HEK293 (cell line): ENCODE results near the gene TVP23C.

ENCODE experiments used
- CTCF ChIA-PET: fragments of 350-600 bp; formaldehyde crosslinking; extraction: SDS; loops from one replicate; lab custom pipeline; 2021; ENCODE audit warnings: antibody characterized with exemption; lab: Yijun Ruan, JAX
- POLR2A ChIA-PET: fragments of 300-600 bp; formaldehyde crosslinking; extraction: SDS; loops from one replicate; lab custom pipeline; 2020; ENCODE audit warnings: antibody characterized with exemption, inconsistent platforms; lab: Yijun Ruan, JAX
- H3K27ac ChIP-seq: fragments of 200-500 bp; sonication (Bioruptor generic); 2 replicates; pipeline ENCODE4 v1.5.1; 2014; ENCODE audit warnings: low read depth, low read length, control low read depth, inconsistent platforms; ENCODE audit errors: extremely low read depth
- H3K36me3 ChIP-seq, 2 experiments: fragments of 200-500 bp in 1 of 2; sonication (Bioruptor generic) in 1 of 2; 1 replicate in 1 of 2; 2 replicates in 1 of 2; pipeline ENCODE4 v1.5.1; 2014 to 2017; ENCODE audit warnings: inconsistent platforms in 2 of 2, low read length in 2 of 2; ENCODE audit not compliant: control insufficient read depth in 2 of 2, insufficient read depth in 1 of 2
- H3K4me1 ChIP-seq: fragments of 200-500 bp; sonication (Bioruptor generic); 2 replicates; pipeline ENCODE4 v1.5.1; 2014; ENCODE audit warnings: mild to moderate bottlenecking, low read length, inconsistent platforms; ENCODE audit not compliant: control insufficient read depth, insufficient read depth
- H3K4me3 ChIP-seq: 2 replicates; pipeline ENCODE4 v1.5.1; 2011; ENCODE audit warnings: low read depth, mild to moderate bottlenecking, control low read depth, low read length, moderate library complexity
- H3K9me3 ChIP-seq: fragments of 200-500 bp; sonication (Bioruptor generic); 2 replicates; pipeline ENCODE4 v1.5.1; 2014; ENCODE audit warnings: low read depth, low read length, inconsistent platforms; ENCODE audit not compliant: control insufficient read depth, insufficient read depth
- IKZF3 ChIP-seq: fragments of 450-650 bp; IDR thresholded peaks from 2 replicates; pipeline ENCODE4 v1.5.0; 2018; ENCODE audit warnings: missing biosample characterization, mild to moderate bottlenecking, missing genetic modification characterization, moderate library complexity
- KLF1 ChIP-seq: fragments of 450-650 bp; formaldehyde crosslinking; IDR thresholded peaks from 2 replicates; pipeline ENCODE4 v1.5.1; 2016; ENCODE audit warnings: missing biosample characterization, missing genetic modification characterization
- ZBTB8A ChIP-seq: fragments of 450-650 bp; formaldehyde crosslinking; IDR thresholded peaks from 2 replicates; pipeline ENCODE4 v1.5.1; 2016; ENCODE audit warnings: missing biosample characterization, missing genetic modification characterization
- ZFHX2 ChIP-seq: fragments of 450-650 bp; formaldehyde crosslinking; conservative IDR thresholded peaks from 2 replicates; pipeline ENCODE4 v1.5.1; 2016; ENCODE audit warnings: missing biosample characterization, missing genetic modification characterization
- ZFP37 ChIP-seq: fragments of 450-650 bp; formaldehyde crosslinking; IDR thresholded peaks from 2 replicates; pipeline ENCODE4 v1.5.1; 2016; ENCODE audit warnings: missing biosample characterization, missing genetic modification characterization
- ZNF114 ChIP-seq: fragments of 450-650 bp; formaldehyde crosslinking; IDR thresholded peaks from 2 replicates; pipeline ENCODE4 v1.5.0; 2017; ENCODE audit warnings: missing biosample characterization, missing genetic modification characterization
- ZNF169 ChIP-seq: fragments of 450-650 bp; formaldehyde crosslinking; IDR thresholded peaks from 2 replicates; pipeline ENCODE4 v1.5.1; 2016; ENCODE audit warnings: missing biosample characterization, missing genetic modification characterization
- ZNF350 ChIP-seq: fragments of 450-650 bp; formaldehyde crosslinking; IDR thresholded peaks from 2 replicates; pipeline ENCODE4 v1.5.0; 2017; ENCODE audit warnings: missing biosample characterization, mild to moderate bottlenecking, missing genetic modification characterization
- ZNF354C ChIP-seq: fragments of 450-650 bp; formaldehyde crosslinking; IDR thresholded peaks from 2 replicates; pipeline ENCODE4 v1.5.1; 2016; ENCODE audit warnings: missing biosample characterization, missing genetic modification characterization, low read depth, borderline replicate concordance
- ZNF433 ChIP-seq: fragments of 450-650 bp; formaldehyde crosslinking; IDR thresholded peaks from 2 replicates; pipeline ENCODE4 v1.5.1; 2016; ENCODE audit warnings: missing biosample characterization, missing genetic modification characterization, low read depth
- ZNF473 ChIP-seq: fragments of 450-650 bp; formaldehyde crosslinking; IDR thresholded peaks from 2 replicates; pipeline ENCODE4 v1.5.1; 2017; ENCODE audit warnings: missing biosample characterization, missing genetic modification characterization
- ZNF530 ChIP-seq: fragments of 450-650 bp; formaldehyde crosslinking; IDR thresholded peaks from 2 replicates; pipeline ENCODE4 v1.5.1; 2016; ENCODE audit warnings: low read depth, missing biosample characterization, missing genetic modification characterization
- ZNF561 ChIP-seq: fragments of 450-650 bp; IDR thresholded peaks from 2 replicates; pipeline ENCODE4 v1.5.1; 2018; ENCODE audit warnings: missing biosample characterization, missing genetic modification characterization, borderline replicate concordance
- ZNF571 ChIP-seq: fragments of 450-650 bp; formaldehyde crosslinking; IDR thresholded peaks from 2 replicates; pipeline ENCODE4 v1.5.0; 2017; ENCODE audit warnings: missing biosample characterization, missing genetic modification characterization
- ZNF660 ChIP-seq: fragments of 450-650 bp; IDR thresholded peaks from 2 replicates; pipeline ENCODE4 v1.5.1; 2018; ENCODE audit warnings: missing biosample characterization, mild to moderate bottlenecking, missing genetic modification characterization
- ZNF776 ChIP-seq: fragments of 450-650 bp; formaldehyde crosslinking; IDR thresholded peaks from 2 replicates; pipeline ENCODE4 v1.5.0; 2017; ENCODE audit warnings: missing biosample characterization, missing genetic modification characterization, borderline replicate concordance
- ZSCAN30 ChIP-seq: fragments of 450-650 bp; IDR thresholded peaks from 2 replicates; pipeline ENCODE4 v1.5.1; 2018; ENCODE audit warnings: missing biosample characterization, mild to moderate bottlenecking, missing genetic modification characterization, moderate library complexity
- ZXDB ChIP-seq: fragments of 450-650 bp; formaldehyde crosslinking; IDR thresholded peaks from 2 replicates; pipeline ENCODE4 v1.5.1; 2016; ENCODE audit warnings: missing biosample characterization, missing genetic modification characterization
- TF ChIP-seq, protein P1 (sequence below): fragments of 450-650 bp; IDR thresholded peaks from 2 replicates; pipeline ENCODE4 v1.5.1; 2018; ENCODE audit warnings: missing biosample characterization, mild to moderate bottlenecking, missing genetic modification characterization
- TF ChIP-seq, protein P2 (sequence below): IDR thresholded peaks from 2 replicates; pipeline ENCODE4 v1.6.1; 2011; ENCODE audit warnings: mild to moderate bottlenecking, low read depth, low read length, borderline replicate concordance
- TF ChIP-seq, protein P3 (sequence below): fragments of 450-650 bp; formaldehyde crosslinking; IDR thresholded peaks from 2 replicates; pipeline ENCODE4 v1.5.1; 2016; ENCODE audit warnings: missing biosample characterization, missing genetic modification characterization

Gene TVP23C

DNA sequence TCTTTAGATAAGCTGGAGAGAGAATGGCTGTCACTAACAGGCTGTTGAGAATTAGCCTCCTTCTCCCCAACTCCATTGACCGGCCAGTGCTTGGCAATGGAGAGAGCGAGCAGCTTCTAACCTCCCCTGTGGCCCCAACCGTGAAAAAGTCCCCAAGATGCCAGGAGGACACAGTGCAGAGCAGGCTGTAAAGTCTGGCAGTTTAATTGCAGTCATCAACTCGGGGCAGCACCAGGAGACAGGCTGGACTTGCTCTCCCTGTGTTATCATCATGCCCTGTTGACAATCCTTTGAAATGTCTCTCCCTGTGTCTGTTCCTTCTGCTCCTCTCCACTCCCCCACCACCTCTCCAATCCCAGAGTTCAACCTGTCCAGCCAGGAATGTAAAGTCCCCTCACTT lies 95.2 kb downstream of the TVP23C start:
- TF ChIP-seq ZNF350 (tag by site-specific recombination) (no peak), ZSCAN30 (tag by site-specific recombination) (no peak), ZNF433 (tag by site-specific recombination) (no peak), ZNF660 (tag by site-specific recombination) (no peak), ZNF561 (tag by site-specific recombination) (no peak), ZNF354C (tag by site-specific recombination) (no peak), IKZF3 (tag by site-specific recombination) (no peak), ZNF776 (tag by site-specific recombination) (no peak), ZXDB (tag by site-specific recombination) (no peak), ZFP37 (tag by site-specific recombination) (no peak), ZNF473 (tag by site-specific recombination) (no peak), ZNF571 (tag by site-specific recombination) (no peak), KLF1 (tag by site-specific recombination) (no peak), ZNF530 (tag by site-specific recombination) (no peak), ZNF169 (no peak)
- TF ChIP-seq, protein P1, sequence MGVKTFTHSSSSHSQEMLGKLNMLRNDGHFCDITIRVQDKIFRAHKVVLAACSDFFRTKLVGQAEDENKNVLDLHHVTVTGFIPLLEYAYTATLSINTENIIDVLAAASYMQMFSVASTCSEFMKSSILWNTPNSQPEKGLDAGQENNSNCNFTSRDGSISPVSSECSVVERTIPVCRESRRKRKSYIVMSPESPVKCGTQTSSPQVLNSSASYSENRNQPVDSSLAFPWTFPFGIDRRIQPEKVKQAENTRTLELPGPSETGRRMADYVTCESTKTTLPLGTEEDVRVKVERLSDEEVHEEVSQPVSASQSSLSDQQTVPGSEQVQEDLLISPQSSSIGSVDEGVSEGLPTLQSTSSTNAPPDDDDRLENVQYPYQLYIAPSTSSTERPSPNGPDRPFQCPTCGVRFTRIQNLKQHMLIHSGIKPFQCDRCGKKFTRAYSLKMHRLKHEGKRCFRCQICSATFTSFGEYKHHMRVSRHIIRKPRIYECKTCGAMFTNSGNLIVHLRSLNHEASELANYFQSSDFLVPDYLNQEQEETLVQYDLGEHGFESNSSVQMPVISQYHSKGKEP (tag by site-specific recombination), result no peak
- TF ChIP-seq, protein P2, sequence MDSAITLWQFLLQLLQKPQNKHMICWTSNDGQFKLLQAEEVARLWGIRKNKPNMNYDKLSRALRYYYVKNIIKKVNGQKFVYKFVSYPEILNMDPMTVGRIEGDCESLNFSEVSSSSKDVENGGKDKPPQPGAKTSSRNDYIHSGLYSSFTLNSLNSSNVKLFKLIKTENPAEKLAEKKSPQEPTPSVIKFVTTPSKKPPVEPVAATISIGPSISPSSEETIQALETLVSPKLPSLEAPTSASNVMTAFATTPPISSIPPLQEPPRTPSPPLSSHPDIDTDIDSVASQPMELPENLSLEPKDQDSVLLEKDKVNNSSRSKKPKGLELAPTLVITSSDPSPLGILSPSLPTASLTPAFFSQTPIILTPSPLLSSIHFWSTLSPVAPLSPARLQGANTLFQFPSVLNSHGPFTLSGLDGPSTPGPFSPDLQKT, result no peak
- Histone ChIP-seq H3K36me3 (peaks cover 4 to 5% of the 10 kb centered on the region in 2 experiments; a peak in 2 of 3 replicates), H3K9me3 (no peaks in the 10 kb centered on the region), H3K4me3 (no peak overlapping the region), H3K27ac (no peak overlapping the region), H3K4me1 (0 out of 2 replicates have a peak, but pooled peaks cover 4% of the 10 kb centered on the region)
- ChIA-PET CTCF (interaction anchor here (1.3 kb wide), 1 partner anchor 35 kb away, joined by 5 read pairs; no protein-coding TSS in a partner anchor), POLR2A (no interaction called here)

DNA sequence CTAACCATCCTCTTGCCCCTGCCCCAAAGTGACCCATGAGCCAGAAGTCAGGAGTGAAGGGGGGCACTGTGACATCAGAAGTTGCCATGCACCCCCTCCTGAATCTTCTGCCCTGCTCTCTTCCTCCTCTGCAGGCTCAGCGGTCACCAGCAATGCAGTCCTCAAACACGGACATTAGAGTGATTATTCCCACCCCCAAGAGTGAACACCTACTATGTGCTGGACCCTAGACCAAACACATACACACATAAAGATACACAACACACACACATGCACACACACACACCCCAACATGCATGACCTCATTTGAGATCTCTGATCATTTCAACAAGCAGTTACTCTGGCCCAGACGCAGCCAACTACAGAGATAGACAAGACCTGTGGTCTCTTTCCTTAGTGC lies 95.7 kb downstream of the TVP23C start, which contains the start of gene CDRT4:
Gene CDRT4 (minus strand): TSS at position 30 of the 400 bp plus-strand sequence. CDS start 27,383 bp downstream, outside the sequence.
- 0 out of 2 replicates have a peak, but pooled peaks cover 6% of the 10 kb centered on the region for H3K4me1 ChIP-seq
- H3K27ac ChIP-seq, result no peak within 1 kb of the TSS
- ChIA-PET POLR2A (no interaction called here), CTCF (interaction anchor here (1.2 kb wide), 2 partner anchors 22 to 35 kb away, joined by 3 to 8 read pairs; no protein-coding TSS in a partner anchor)
- no peak within 1 kb of the TSS for H3K4me3 ChIP-seq
- H3K9me3 ChIP-seq, result no peaks in the 10 kb centered on the region
- TF ChIP-seq ZNF114 (tag by site-specific recombination) (no peak), ZFHX2 (tag by site-specific recombination) (no peak)
- peaks cover 4 to 5% of the 10 kb centered on the region in 2 experiments; a peak in 2 of 3 replicates for H3K36me3 ChIP-seq

DNA sequence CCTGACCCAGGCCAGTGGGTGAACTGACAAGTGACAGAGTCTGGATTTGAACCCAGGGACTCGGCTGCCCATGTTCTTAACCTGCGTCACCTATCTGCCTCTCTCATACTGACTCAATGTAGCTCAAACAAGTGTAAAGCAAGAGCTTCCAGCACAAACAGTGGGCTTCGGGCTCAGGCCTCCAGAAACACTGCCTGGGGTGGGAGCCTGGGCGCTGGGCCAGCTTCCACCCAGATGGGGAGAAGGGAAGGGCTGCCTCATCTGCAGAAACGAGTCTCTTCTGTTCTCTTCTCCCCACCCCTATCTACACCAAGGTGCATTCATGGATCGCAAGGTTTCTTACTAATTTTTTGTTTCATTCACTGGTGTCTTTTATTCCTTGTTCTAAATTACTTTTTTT lies 97.2 kb downstream of the TVP23C start:
- no peak for TF ChIP-seq ZBTB8A
- TF ChIP-seq, protein P3, sequence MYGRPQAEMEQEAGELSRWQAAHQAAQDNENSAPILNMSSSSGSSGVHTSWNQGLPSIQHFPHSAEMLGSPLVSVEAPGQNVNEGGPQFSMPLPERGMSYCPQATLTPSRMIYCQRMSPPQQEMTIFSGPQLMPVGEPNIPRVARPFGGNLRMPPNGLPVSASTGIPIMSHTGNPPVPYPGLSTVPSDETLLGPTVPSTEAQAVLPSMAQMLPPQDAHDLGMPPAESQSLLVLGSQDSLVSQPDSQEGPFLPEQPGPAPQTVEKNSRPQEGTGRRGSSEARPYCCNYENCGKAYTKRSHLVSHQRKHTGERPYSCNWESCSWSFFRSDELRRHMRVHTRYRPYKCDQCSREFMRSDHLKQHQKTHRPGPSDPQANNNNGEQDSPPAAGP (tag by site-specific recombination), result 0 out of 2 replicates have a peak, but pooled peaks have one; percentile 29
- TF ChIP-seq, all 188 proteins: peak for 1

More for the DNA sequence above, 97.2 kb downstream of the TVP23C start:
- Histone ChIP-seq H3K27ac (no peak overlapping the region), H3K4me3 (no peak overlapping the region), H3K4me1 (0 out of 2 replicates have a peak, but pooled peaks cover 6% of the 10 kb centered on the region), H3K9me3 (no peaks in the 10 kb centered on the region), H3K36me3 (peaks cover 0 to 5% of the 10 kb centered on the region in 2 experiments; a peak in 1 of 3 replicates)
- CTCF ChIA-PET, result interaction anchor here (0.6 to 1.4 kb wide), 4 partner anchors 19 to 36 kb away, joined by 3 to 8 read pairs (median 3); no protein-coding TSS in a partner anchor
- POLR2A ChIA-PET, result no interaction called here
